CD14-positive monocyte (primary cell): ENCODE data around the gene ANO4. TPM values are rescaled to one million over a fixed set of nuclear protein-coding genes. Genes with fewer than 3 reads are reported as not detected.

Experiments used
- DNase-seq, 3 donors: peaks; one replicate each; pipeline ENCODE4 v3.0.0-alpha.2; 2011 to 2022
- H2AFZ ChIP-seq: 2 replicates; pipeline ENCODE4 v1.6.0; 2012; ENCODE audit warnings: mild to moderate bottlenecking, low read depth, low read length, inconsistent platforms; ENCODE audit not compliant: insufficient read depth, poor library complexity, severe bottlenecking
- H3K27ac ChIP-seq, 2 donors: 1 replicate in 1 of 2; 2 replicates in 1 of 2; pipeline ENCODE4 v1.5.1; 2012 to 2013; ENCODE audit warnings: low read length in 2 of 2, control low read depth in 1 of 2, inconsistent platforms in 1 of 2, low read depth in 1 of 2, mild to moderate bottlenecking in 1 of 2
- H3K27me3 ChIP-seq, 2 donors: one replicate each; pipeline versions ENCODE4 v1.6.0 to v1.6.1; 2011 to 2013; ENCODE audit warnings: low read length in 2 of 2; ENCODE audit not compliant: control insufficient read depth in 2 of 2, insufficient read depth in 2 of 2
- H3K36me3 ChIP-seq, 2 donors: replicated peaks in 1 of 2; 1 replicate in 1 of 2; 2 replicates in 1 of 2; pipeline versions ENCODE4 v1.5.1 to v1.6.1; 2012 to 2013; ENCODE audit warnings: low read length in 2 of 2, control low read depth in 1 of 2, inconsistent platforms in 1 of 2, mild to moderate bottlenecking in 1 of 2; ENCODE audit not compliant: insufficient read depth in 2 of 2, control insufficient read depth in 1 of 2
- H3K4me1 ChIP-seq, 2 donors: 1 replicate in 1 of 2; 2 replicates in 1 of 2; pipeline versions ENCODE4 v1.5.1 to v1.6.1; 2012 to 2013; ENCODE audit warnings: low read length in 2 of 2, control low read depth in 1 of 2, inconsistent platforms in 1 of 2, mild to moderate bottlenecking in 1 of 2, moderate library complexity in 1 of 2; ENCODE audit not compliant: insufficient read depth in 2 of 2, control insufficient read depth in 1 of 2
- H3K4me2 ChIP-seq: replicated peaks from 2 replicates; pipeline ENCODE3; 2012; ENCODE audit warnings: low read length, moderate library complexity, mild to moderate bottlenecking; ENCODE audit not compliant: poor library complexity, severe bottlenecking; ENCODE audit errors: extremely low read depth
- H3K4me3 ChIP-seq, 3 experiments: fragments of 200-600 bp in 1 of 3; sonication (generic) in 1 of 3; replicated peaks in 1 of 3; 1 replicate in 2 of 3; 2 replicates in 1 of 3; pipeline ENCODE4 v1.5.1; 2011 to 2013; ENCODE audit warnings: low read length in 3 of 3, mild to moderate bottlenecking in 3 of 3, control low read depth in 2 of 3, low read depth in 2 of 3, inconsistent platforms in 1 of 3, moderate library complexity in 1 of 3
- H3K79me2 ChIP-seq: 2 replicates; pipeline ENCODE4 v1.6.0; 2012; ENCODE audit warnings: mild to moderate bottlenecking, control low read depth, inconsistent platforms, low read length, moderate library complexity; ENCODE audit not compliant: insufficient read depth
- H3K9ac ChIP-seq: 2 replicates; pipeline ENCODE4 v1.6.0; 2017; ENCODE audit warnings: low read length, mild to moderate bottlenecking; ENCODE audit not compliant: insufficient read depth, poor library complexity, severe bottlenecking
- H3K9me3 ChIP-seq, 2 donors: replicated peaks in 1 of 2; 1 replicate in 1 of 2; 2 replicates in 1 of 2; pipeline versions ENCODE4 v1.5.1 to v1.6.1; 2012 to 2013; ENCODE audit warnings: low read length in 2 of 2, control low read depth in 1 of 2; ENCODE audit not compliant: control insufficient read depth in 1 of 2, insufficient read depth in 1 of 2
- H4K20me1 ChIP-seq: 2 replicates; pipeline ENCODE4 v1.6.0; 2012; ENCODE audit warnings: mild to moderate bottlenecking, low read length, control low read depth, moderate library complexity; ENCODE audit not compliant: insufficient read depth
- H3K27ac Mint-ChIP-seq, 7 donors: one replicate each; pipeline ENCODE4 v1.8.0; 2020; ENCODE audit warnings: mild to moderate bottlenecking in 7 of 7, mixed read lengths in 7 of 7, moderate library complexity in 6 of 7, inconsistent platforms in 2 of 7
- H3K27me3 Mint-ChIP-seq, 3 donors: one replicate each; pipeline ENCODE4 v1.8.0; 2021 to 2022; ENCODE audit warnings: low read depth in 3 of 3, mild to moderate bottlenecking in 3 of 3, mixed read lengths in 3 of 3, moderate library complexity in 3 of 3, inconsistent platforms in 1 of 3
- H3K36me3 Mint-ChIP-seq, 2 donors: one replicate each; pipeline ENCODE4 v1.8.0; 2020; ENCODE audit warnings: mixed read lengths in 2 of 2, inconsistent platforms in 1 of 2, mild to moderate bottlenecking in 1 of 2
- H3K4me1 Mint-ChIP-seq: one replicate; pipeline ENCODE4 v1.8.0; 2020; ENCODE audit warnings: mild to moderate bottlenecking, mixed read lengths
- H3K4me3 Mint-ChIP-seq, 2 donors: one replicate each; pipeline ENCODE4 v1.8.0; 2020; ENCODE audit warnings: mild to moderate bottlenecking in 2 of 2, mixed read lengths in 2 of 2, moderate library complexity in 1 of 2
- H3K9me3 Mint-ChIP-seq, 7 donors: one replicate each; pipeline ENCODE4 v1.8.0; 2020 to 2022; ENCODE audit warnings: mixed read lengths in 7 of 7, mild to moderate bottlenecking in 6 of 7, moderate library complexity in 6 of 7, inconsistent platforms in 2 of 7
- WGBS: methylation state at CpG from one replicate; pipeline ENCODE4 v1.1.5; 2013; ENCODE audit warnings: missing lambda C conversion rate; ENCODE audit not compliant: insufficient coverage; 5-methylcytosine and 5-hydroxymethylcytosine counted together
- intact Hi-C, 2 donors: fragments of 100-400 bp; cut with micrococcal nuclease; formaldehyde crosslinking; loops; one replicate each; pipeline versions ENCODE4 v1.15.0 to v1.15.1; 2023
- polyA plus RNA-seq, 3 donors: library from polyadenylated mRNA; depleted of rRNA in 1 of 3; unstranded in 2 of 3; stranded (reverse) in 1 of 3; fragments of 300-500 nt in 2 of 3; fragments of >200 nt in 1 of 3; fragmentation: Illumina TruSeq in 2 of 3; gene quantifications; 1 replicate in 2 of 3; 2 replicates in 1 of 3; pipeline ENCODE4 v1.2.3, GENCODE V29; 2012 to 2021
- TF ChIP-seq, protein P1 (sequence below): fragments of 200-600 bp; IDR thresholded peaks from one replicate; pipeline ENCODE4 v1.8.0; 2022; ENCODE audit warnings: antibody characterized with exemption, mild to moderate bottlenecking

ANO4 gene
- polyA plus RNA-seq, 3 donors = not detected

GRCh38 chr12:100920493-100920892, 125.9 kb downstream of the ANO4 start:
- H3K9me3 Mint-ChIP-seq = peaks cover 0 to 1% (median 0%) of the 10 kb centered on the region in 7 donors
- Histone ChIP-seq H3K36me3 (no peaks in the 10 kb centered on the region), H3K9ac (no peak overlapping the region), H3K79me2 (no peaks in the 10 kb centered on the region), H2AFZ (no peak overlapping the region), H3K27me3 (no peaks in the 10 kb centered on the region), H3K4me3 (no peak overlapping the region), H3K27ac (no peak overlapping the region), H4K20me1 (no peaks in the 10 kb centered on the region), H3K4me2 (no peak overlapping the region), H3K4me1 (no peaks in the 10 kb centered on the region), H3K9me3 (no peaks in the 10 kb centered on the region)
- intact Hi-C loops = no loop called here
- H3K27me3 Mint-ChIP-seq = peaks cover 0 to 3% (median 0%) of the 10 kb centered on the region in 3 donors
- no peak overlapping the region for H3K27ac Mint-ChIP-seq
- no peak overlapping the region for H3K4me3 Mint-ChIP-seq
- H3K36me3 Mint-ChIP-seq = no peaks in the 10 kb centered on the region
- TF ChIP-seq, protein P1, sequence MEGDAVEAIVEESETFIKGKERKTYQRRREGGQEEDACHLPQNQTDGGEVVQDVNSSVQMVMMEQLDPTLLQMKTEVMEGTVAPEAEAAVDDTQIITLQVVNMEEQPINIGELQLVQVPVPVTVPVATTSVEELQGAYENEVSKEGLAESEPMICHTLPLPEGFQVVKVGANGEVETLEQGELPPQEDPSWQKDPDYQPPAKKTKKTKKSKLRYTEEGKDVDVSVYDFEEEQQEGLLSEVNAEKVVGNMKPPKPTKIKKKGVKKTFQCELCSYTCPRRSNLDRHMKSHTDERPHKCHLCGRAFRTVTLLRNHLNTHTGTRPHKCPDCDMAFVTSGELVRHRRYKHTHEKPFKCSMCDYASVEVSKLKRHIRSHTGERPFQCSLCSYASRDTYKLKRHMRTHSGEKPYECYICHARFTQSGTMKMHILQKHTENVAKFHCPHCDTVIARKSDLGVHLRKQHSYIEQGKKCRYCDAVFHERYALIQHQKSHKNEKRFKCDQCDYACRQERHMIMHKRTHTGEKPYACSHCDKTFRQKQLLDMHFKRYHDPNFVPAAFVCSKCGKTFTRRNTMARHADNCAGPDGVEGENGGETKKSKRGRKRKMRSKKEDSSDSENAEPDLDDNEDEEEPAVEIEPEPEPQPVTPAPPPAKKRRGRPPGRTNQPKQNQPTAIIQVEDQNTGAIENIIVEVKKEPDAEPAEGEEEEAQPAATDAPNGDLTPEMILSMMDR = no peak
- H3K4me1 Mint-ChIP-seq = no peaks in the 10 kb centered on the region
- no peak for DNase-seq
- 88% methylated on average over 1 of the region's 4 CpGs for WGBS

GRCh38 chr12:100926669-100927248, 132.2 kb downstream of the ANO4 start:
- no CpG with 5 or more reads among the region's 1 CpG for WGBS

More at GRCh38 chr12:100926669-100927248, 132.2 kb downstream of the ANO4 start:
- Histone ChIP-seq H3K4me3 (no peak overlapping the region), H3K36me3 (no peaks in the 10 kb centered on the region), H4K20me1 (no peaks in the 10 kb centered on the region), H3K9ac (no peak overlapping the region), H3K4me2 (no peak overlapping the region), H3K79me2 (no peaks in the 10 kb centered on the region), H3K27ac (no peak overlapping the region), H3K27me3 (no peaks in the 10 kb centered on the region), H3K4me1 (no peaks in the 10 kb centered on the region), H3K9me3 (no peaks in the 10 kb centered on the region), H2AFZ (no peak overlapping the region)
- H3K27me3 Mint-ChIP-seq = peaks cover 0 to 3% (median 0%) of the 10 kb centered on the region in 3 donors
- no peak overlapping the region for H3K4me3 Mint-ChIP-seq
- H3K36me3 Mint-ChIP-seq = no peaks in the 10 kb centered on the region
- TF ChIP-seq, protein P1 = no peak
- intact Hi-C loops = no loop called here
- DNase-seq = no peak
- H3K4me1 Mint-ChIP-seq = no peaks in the 10 kb centered on the region
- H3K27ac Mint-ChIP-seq = no peak overlapping the region
- peaks cover 0 to 1% (median 0%) of the 10 kb centered on the region in 7 donors for H3K9me3 Mint-ChIP-seq
